Breast epithelium (tissue), 3 donors: ENCODE results near the gene RHOG.

Experiments
- POLR2A ChIP-seq: fragments of 450-650 bp; IDR thresholded peaks from one replicate; pipeline ENCODE4 v1.6.1; 2016; ENCODE audit warnings: antibody characterized with exemption, mild to moderate bottlenecking, moderate library complexity
- POLR2AphosphoS5 ChIP-seq, 3 donors: sonication (generic); formaldehyde crosslinking; IDR thresholded peaks; one replicate each; pipeline ENCODE4 v1.6.1; 2017; ENCODE audit warnings: antibody characterized with exemption in 3 of 3
- TF ChIP-seq, protein P1 (sequence below), 3 donors: fragments of 450-650 bp; IDR thresholded peaks; one replicate each; pipeline ENCODE4 v1.5.1; 2016 to 2017; ENCODE audit warnings: antibody characterized with exemption in 3 of 3, mild to moderate bottlenecking in 3 of 3, moderate library complexity in 3 of 3

DNA sequence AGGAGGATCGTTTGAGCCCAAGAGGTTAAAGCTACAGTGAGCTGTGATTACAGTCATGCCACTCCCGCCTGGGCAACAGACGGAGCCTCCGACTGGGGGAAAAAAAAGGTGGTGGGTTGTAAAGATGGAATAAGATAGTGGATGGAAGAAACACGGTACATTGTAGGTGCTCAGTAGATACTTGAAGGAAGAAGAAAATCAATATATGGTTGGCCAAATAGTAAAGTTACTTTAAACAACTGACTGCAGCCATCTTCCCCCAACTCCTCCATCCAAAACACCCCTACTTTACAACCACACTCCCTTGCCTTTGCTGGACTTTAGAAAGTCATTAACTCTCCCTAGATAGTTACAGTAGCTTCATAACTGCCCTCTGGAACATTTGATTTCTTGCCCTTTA, 40.9 kb downstream of the RHOG start:
- TF ChIP-seq, protein P1, sequence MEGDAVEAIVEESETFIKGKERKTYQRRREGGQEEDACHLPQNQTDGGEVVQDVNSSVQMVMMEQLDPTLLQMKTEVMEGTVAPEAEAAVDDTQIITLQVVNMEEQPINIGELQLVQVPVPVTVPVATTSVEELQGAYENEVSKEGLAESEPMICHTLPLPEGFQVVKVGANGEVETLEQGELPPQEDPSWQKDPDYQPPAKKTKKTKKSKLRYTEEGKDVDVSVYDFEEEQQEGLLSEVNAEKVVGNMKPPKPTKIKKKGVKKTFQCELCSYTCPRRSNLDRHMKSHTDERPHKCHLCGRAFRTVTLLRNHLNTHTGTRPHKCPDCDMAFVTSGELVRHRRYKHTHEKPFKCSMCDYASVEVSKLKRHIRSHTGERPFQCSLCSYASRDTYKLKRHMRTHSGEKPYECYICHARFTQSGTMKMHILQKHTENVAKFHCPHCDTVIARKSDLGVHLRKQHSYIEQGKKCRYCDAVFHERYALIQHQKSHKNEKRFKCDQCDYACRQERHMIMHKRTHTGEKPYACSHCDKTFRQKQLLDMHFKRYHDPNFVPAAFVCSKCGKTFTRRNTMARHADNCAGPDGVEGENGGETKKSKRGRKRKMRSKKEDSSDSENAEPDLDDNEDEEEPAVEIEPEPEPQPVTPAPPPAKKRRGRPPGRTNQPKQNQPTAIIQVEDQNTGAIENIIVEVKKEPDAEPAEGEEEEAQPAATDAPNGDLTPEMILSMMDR (IDR thresholded peaks at IDR 0.05): no peak
- no peak for TF ChIP-seq POLR2AphosphoS5 (IDR thresholded peaks at IDR 0.05)
- TF ChIP-seq POLR2A: no peak
